Measurements from ENCODE around the gene FYB1.

FYB1 gene

DNA sequence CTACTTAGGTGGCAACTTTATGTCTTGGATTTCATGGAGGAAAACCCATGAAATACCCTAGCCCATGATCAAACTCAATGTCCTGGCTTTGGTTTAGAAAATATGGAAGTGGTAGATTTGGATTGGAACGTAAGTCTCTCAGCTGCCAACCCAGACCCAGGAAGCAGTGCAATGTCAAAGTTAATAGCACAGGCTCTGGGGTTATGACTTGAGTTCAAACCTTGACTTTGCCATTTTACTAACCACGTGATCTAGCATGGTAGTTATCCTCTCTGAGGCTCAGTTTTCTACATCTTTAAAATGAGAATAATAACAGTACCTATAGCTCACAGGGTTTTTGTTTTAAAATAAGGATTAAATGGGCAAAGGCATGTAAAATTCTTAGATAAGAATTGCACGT is 13.8 kb downstream of the FYB1 start:
- DNase-seq (ENCODE audit: low read depth), result no peak

DNA sequence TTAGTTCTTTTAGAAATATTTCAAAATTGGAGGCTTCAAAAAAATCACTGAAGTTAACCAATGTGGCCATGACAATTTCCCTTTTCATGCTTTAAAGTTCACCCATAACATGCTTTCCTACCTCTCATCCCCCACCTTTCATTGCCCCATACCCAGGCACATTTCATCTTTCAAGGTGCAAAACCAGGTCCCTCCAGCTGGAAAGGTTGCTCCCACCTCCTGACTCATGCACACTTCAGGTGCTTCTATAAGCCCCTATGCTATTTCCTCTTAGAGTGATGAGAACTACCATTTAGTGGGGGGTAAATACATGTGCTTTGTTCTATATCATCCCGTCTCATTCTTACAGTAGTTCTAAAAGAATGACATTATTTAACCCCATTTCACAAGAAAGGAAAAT is 15.4 kb downstream of the FYB1 start:
- DNase-seq (ENCODE audit: low read depth), result no peak

DNA sequence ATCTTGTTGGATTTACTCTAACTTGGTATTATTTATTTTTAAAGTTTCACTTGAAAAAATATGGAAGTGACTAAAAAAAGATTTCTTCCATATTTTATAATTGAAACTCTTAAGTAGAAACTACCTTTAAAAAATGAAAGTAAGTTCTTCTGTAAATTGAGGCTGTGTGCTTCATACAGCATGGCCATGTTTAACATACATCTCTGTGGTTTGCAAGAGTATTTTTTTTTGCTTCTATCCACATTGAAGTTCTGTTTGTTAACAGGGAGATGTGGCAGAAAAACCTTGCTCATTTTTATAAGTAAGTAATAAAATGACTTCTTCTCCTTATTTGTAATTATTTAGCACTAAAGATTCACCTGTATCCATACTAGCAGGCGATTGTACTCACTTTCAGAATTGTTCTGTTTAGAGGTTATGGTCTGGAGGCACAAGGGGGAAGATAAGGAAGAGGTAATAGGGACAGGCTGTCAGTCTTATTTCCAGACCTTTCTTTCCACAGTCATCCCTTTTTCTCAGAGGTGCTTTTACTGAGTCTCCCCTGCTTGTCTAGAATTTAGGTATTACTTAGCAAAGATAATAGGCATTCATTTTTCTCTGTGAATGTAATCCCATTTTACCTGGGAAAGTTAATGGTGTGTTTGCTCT is 16.0 kb downstream of the FYB1 start:
- DNase-seq (ENCODE audit: low read depth), result no peak

GRCh38 chr5:39202597-39203274 is 16.6 kb downstream of the FYB1 start:
- DNase-seq (ENCODE audit: low read depth), result no peak

GRCh38 chr5:39201781-39202596 is 17.4 kb downstream of the FYB1 start:
- no peak for DNase-seq (ENCODE audit: low read depth)

GRCh38 chr5:39201160-39201780 is 18.1 kb downstream of the FYB1 start:
- DNase-seq (ENCODE audit: low read depth), result no peak

DNA sequence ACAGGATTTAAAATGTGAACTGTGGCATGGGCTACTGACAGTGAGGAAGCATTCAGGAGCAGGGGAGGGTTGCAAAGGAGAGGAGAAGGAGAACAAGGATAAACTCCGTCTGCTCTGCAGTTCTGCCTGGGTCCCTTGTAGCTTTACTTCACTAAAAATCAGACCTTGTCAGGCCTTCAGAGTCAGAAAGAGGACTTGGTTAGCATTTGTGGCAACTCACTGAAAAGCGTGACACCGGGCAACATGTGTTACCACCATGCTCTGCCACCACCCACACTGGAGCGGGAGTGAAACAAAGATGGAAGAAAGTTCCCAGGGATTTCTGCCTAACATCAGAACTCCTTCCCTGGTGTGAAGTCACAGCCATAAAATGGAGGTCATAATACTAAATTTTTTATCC is 19.3 kb downstream of the FYB1 start:
- peak; percentile 20 for DNase-seq (ENCODE audit: low read depth)

GRCh38 chr5:39199335-39199734 is 20.0 kb downstream of the FYB1 start:
- no peak for DNase-seq (ENCODE audit: low read depth)

DNA sequence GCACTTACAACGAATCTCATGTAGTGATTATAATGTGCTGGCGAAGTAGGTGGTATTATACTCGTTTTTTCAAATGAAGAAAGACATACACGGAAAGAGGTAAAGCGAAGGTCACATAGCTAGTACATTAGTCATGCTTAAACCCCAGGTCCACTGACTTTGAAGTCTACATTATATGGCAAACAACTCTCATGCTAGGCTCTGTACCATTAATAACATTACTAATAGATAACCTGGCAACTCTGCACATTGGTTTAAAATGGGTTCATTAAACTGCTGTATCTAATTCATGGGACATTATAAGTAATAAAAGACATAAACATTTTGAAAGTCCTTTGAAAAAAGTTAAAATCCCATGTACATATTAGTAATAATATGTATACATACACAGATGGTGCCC is 21.2 kb downstream of the FYB1 start:
- DNase-seq (ENCODE audit: low read depth), result no peak

GRCh38 chr5:39197556-39197955 is 21.8 kb downstream of the FYB1 start:
- DNase-seq (ENCODE audit: low read depth), result no peak

DNA sequence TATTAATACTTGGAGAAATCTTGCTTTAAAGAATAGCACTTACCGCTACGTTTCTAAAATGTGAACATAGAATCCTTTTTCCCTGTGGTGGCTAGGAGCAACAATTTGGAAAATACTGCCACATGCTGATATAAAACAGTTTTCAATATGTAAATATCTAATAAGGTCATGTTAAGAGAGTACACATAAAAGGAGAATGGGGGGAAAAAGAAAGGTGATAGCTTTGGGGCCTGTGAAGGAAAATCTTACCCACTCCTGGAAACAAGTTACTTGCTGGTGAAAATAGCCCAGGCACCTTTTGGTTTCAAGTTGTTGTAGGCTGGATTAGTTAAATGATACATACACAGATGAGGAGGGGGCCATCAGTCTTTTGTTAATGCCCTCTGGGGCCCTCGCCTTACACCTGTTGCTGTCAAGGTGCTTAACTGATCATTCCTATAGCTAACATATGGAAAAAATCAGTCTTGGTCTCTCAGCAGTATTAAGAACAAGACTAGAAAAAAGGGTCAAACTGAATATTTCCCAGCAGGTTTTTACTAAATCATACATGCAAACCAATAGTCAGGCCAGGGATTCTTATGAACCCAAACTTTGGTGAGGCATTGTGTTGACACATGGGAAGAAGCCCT is 24.1 kb downstream of the FYB1 start:
- no peak for DNase-seq (ENCODE audit: low read depth)

- no peak for DNase-seq (ENCODE audit: low read depth)
Measured at GRCh38 chr5:39194466-39195136, 24.8 kb downstream of the FYB1 start.

GRCh38 chr5:39193553-39194465 is 25.6 kb downstream of the FYB1 start:
- DNase-seq (ENCODE audit: low read depth), result no peak

DNA sequence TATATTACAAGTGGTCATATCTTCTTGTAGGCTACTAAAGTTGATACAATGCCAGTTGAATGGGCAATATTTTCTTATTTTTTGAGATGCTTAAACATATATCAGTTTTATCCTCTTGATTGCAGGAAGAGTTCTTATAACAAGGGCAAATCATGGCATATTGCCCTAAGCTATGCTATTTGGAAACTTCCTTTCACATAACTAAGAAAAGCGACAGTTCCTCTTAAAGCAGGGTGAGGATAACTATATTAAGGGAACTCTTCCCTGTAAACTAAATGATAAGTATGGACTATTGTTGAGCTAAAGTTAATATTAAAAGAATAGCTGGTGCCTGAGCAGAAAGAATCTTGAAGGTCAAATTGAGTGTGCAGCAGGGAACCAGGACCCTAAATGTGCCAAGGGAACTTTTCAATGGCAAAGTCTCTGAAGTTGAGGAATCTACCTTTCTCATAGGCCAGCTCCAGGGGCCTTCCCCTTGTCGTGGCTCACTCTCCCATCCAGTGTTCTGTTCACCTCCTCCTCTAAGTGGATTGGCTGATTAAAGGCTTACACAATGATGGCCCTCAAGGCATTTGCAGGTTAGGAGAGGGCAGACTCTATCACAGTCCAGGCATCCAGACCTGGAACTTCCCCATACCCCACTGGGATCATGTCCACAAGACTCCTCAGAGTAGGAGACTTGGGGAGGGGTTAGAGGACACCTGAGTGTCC is 26.8 kb downstream of the FYB1 start:
- DNase-seq (ENCODE audit: low read depth), result no peak

DNA sequence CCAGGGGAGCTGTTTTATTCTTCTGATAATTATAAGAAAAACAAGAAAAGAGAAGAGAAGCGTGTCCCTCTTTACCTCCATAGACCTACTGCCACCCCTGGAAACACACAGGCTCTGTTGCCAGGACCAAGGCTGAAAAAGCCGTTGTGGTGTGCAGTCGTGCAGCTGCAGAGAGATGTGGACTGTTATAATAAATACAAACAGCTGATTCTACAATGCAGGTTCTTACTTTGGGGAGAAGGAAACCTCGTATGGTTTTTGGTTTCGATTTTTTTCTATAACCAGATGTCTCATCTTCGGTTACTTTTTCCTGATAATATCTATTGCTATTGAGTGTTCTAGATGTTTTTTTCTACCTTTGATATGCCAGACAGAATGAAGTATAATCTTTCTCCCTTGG is 28.1 kb downstream of the FYB1 start:
- no peak for DNase-seq (ENCODE audit: low read depth)

DNA sequence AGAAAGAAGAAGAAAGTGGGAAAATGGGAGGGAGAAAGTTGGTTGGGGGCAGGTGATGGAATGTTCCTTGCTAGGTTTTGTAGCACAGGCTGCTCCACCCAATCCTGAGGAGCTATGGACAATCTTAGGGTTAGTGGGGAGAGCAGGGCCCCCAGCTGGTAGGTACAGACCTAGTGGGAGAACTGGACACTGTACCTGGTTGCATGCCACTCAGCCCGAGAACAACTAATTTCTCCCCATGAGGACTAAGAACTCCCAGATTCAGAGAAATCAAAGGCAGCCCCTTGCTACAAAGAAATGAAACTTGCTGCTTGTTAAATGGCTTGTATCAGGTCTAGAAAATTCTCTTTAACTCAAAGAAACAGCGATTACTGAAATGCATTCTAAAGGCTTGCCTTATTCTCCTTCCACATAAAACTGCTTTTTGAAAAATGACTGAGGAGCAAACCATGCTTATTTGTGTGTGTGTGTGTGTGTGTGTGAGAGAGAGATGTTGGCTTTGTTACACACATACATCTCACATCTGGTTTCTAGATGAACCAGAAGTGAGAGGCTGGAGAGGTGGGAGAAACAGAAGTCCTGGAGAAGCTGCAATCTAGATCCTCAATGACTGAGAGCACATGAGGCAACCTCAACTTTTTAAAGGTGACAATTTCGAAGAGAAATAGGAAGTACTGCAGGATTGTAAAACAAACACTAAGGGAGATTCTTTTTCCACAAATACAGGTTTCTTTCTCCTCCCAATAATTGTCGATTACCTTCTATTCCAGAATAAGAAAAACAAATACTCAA is 28.9 kb downstream of the FYB1 start:
- no peak for DNase-seq (ENCODE audit: low read depth)

GRCh38 chr5:39189292-39189955 is 29.9 kb downstream of the FYB1 start:
- DNase-seq (ENCODE audit: low read depth), result no peak
